Spleen (tissue), 11 donors: ENCODE data around the gene RNF224. TPM values are rescaled to one million over a fixed set of nuclear protein-coding genes. Genes with fewer than 3 reads are reported as not detected.
A peak's percentile ranks its signal among the peaks of the same experiment; 100 is the strongest.

ENCODE experiments used
- DNase-seq: peaks from one replicate; pipeline ENCODE4 v3.0.0-alpha.2; 2020
- H3K27ac ChIP-seq, 8 donors: fragments of 200-600 bp; sonication (generic) in 7 of 8; 1 replicate in 4 of 8; 2 replicates in 4 of 8; pipeline versions ENCODE4 v1.5.0 to v1.8.0; 2016 to 2021; ENCODE audit warnings: inconsistent platforms in 4 of 8, mild to moderate bottlenecking in 4 of 8, moderate library complexity in 1 of 8
- H3K27me3 ChIP-seq, 7 donors: fragments of 200-600 bp; sonication (generic) in 6 of 7; replicated peaks in 1 of 7; 1 replicate in 4 of 7; 2 replicates in 3 of 7; pipeline versions ENCODE4 v1.5.0 to v1.8.0; 2016 to 2021; ENCODE audit warnings: inconsistent platforms in 3 of 7, mild to moderate bottlenecking in 1 of 7
- H3K36me3 ChIP-seq, 6 donors: fragments of 200-600 bp; sonication (generic) in 5 of 6; 1 replicate in 4 of 6; 2 replicates in 2 of 6; pipeline versions ENCODE4 v1.5.0 to v1.8.0; 2016 to 2021; ENCODE audit warnings: inconsistent platforms in 2 of 6
- H3K4me1 ChIP-seq, 6 donors: fragments of 200-600 bp; sonication (generic) in 5 of 6; 1 replicate in 3 of 6; 2 replicates in 3 of 6; pipeline versions ENCODE4 v1.5.0 to v1.8.0; 2016 to 2021; ENCODE audit warnings: inconsistent platforms in 3 of 6
- H3K4me3 ChIP-seq, 8 donors: fragments of 200-600 bp; sonication (generic) in 7 of 8; 1 replicate in 4 of 8; 2 replicates in 4 of 8; pipeline versions ENCODE4 v1.5.0 to v1.8.0; 2016 to 2021; ENCODE audit warnings: inconsistent platforms in 4 of 8, mild to moderate bottlenecking in 4 of 8, moderate library complexity in 2 of 8
- H3K9me3 ChIP-seq, 8 donors: fragments of 200-600 bp; sonication (generic) in 7 of 8; 1 replicate in 4 of 8; 2 replicates in 4 of 8; pipeline versions ENCODE4 v1.5.0 to v1.8.0; 2016 to 2021; ENCODE audit warnings: inconsistent platforms in 4 of 8
- CTCF ChIP-seq, 11 experiments: fragments of 200-600 bp in 7 of 11; fragments of 450-650 bp in 4 of 11; sonication (generic) in 4 of 11; IDR thresholded peaks in 8 of 11; conservative IDR thresholded peaks in 3 of 11; 1 replicate in 7 of 11; 2 replicates in 4 of 11; pipeline versions ENCODE4 v1.4.0 to v1.8.0; 2016 to 2021; ENCODE audit warnings: antibody characterized with exemption in 11 of 11, inconsistent platforms in 4 of 11, mild to moderate bottlenecking in 1 of 11
- POLR2A ChIP-seq, 3 donors: fragments of 450-650 bp; IDR thresholded peaks; one replicate each; pipeline ENCODE4 v1.5.1; 2017; ENCODE audit warnings: antibody characterized with exemption in 3 of 3, mild to moderate bottlenecking in 1 of 3
- POLR2AphosphoS5 ChIP-seq, 3 donors: sonication (generic); formaldehyde crosslinking; IDR thresholded peaks; one replicate each; pipeline ENCODE4 v1.5.1; 2017; ENCODE audit warnings: antibody characterized with exemption in 3 of 3
- WGBS, 5 donors: extraction: QIAGEN DNeasy Blood & Tissue Kit in 3 of 5; methylation state at CpG; one replicate each; pipeline versions ENCODE4 v1.1.5 to v1.1.7; 2013 to 2018; 5-methylcytosine and 5-hydroxymethylcytosine counted together
- intact Hi-C: fragments of 100-400 bp; cut with DNase I; formaldehyde crosslinking; loops from one replicate; pipeline ENCODE4 v1.15.0; 2023; ENCODE audit warnings: low total_unique reads
- polyA plus RNA-seq, 3 donors: library from polyadenylated mRNA; stranded (reverse); fragments of 200-250 nt; gene quantifications; one replicate each; pipeline ENCODE4 v1.2.1, GENCODE V29; 2013
- total RNA-seq, 7 donors: library from RNA; depleted of rRNA in 3 of 7; stranded (reverse); fragments of >200 nt in 3 of 7; fragmentation: NEBNext Ultra II Directional in 4 of 7; extraction: Animal tissue kit (Norgen Biotek cat#: 25700) in 4 of 7; gene quantifications; one replicate each; pipeline versions ENCODE4 v1.1.0 to v1.2.1, GENCODE V29; 2016 to 2021
- donor health status: healthy with polysubstance abuse.
- donor health status: DM: no; HTN: no; CAD: no; lungs with moderate emphysema.
- donor health status: DM: no; HTN: no; CAD: no.
- donor health status: Bipolar disorder and iron deficiency.
- donor health status: healthy.
- donor health status: DM: no; HTN: no; CAD: no.
- donor health status: DM: yes; HTN: yes; CAD: no.

Gene RNF224
- total and polyA plus RNA-seq, 10 donors: not detected

DNA sequence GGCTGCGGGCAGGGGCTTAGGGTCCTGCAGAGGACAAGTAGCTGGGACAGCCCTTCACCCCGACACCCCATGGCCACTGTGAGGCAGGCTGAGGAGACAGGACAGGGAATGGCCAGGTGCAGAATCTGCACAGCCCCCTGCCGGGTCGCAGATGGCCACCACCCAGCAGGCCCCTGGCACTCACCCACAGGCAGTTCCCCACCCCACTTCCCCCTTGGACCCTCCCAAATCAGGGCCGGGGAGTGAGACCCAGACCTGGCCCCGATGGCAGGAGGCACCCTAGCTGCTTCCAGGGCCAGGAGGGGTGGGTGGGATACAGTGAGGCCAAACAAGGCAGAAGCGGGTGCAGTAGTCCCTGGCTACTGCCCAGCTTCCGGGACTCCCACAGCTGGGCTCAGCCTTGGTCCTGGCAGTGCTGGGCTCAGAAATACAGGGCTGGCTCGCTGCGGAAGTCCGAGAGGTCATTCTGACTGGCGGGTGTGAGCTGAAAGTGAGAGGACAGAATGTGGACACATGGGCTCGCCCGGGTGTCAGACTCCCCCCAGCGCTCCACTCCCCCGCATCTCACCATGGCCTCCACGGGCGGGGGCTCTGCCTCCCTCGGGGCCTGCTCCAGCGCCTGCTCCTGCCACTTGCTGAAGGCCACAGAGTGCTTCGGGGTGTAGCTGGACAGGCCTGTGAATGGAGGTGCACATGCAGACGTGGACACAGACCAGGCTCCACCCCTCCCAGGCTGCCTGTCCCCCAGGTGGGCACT, 35.4 kb upstream of the RNF224 start:
- intact Hi-C loops: no loop called here
- Histone ChIP-seq H3K4me1 (peaks cover 23 to 62% (median 34%) of the 10 kb centered on the region in 6 donors), H3K36me3 (peaks cover 0 to 37% (median 16%) of the 10 kb centered on the region in 6 donors), H3K27me3 (no peaks in the 10 kb centered on the region), H3K27ac (peak overlapping the region in 2 of 8 donors; percentile 7 to 97), H3K9me3 (no peaks in the 10 kb centered on the region), H3K4me3 (no peak overlapping the region)
- 86 to 93% (median 87%) methylated on average over 5 to 22 of the region's 22 CpGs for WGBS, 5 donors
- TF ChIP-seq POLR2AphosphoS5 (IDR thresholded peaks at IDR 0.05): peak in 1 of 3 donors; percentile 33
- no peak for TF ChIP-seq CTCF (IDR thresholded peaks at IDR 0.05 in 8 of 11, conservative IDR thresholded peaks at IDR 0.05 in 3 of 11)
- TF ChIP-seq POLR2A (IDR thresholded peaks at IDR 0.05): no peak
- DNase-seq: no peak

DNA sequence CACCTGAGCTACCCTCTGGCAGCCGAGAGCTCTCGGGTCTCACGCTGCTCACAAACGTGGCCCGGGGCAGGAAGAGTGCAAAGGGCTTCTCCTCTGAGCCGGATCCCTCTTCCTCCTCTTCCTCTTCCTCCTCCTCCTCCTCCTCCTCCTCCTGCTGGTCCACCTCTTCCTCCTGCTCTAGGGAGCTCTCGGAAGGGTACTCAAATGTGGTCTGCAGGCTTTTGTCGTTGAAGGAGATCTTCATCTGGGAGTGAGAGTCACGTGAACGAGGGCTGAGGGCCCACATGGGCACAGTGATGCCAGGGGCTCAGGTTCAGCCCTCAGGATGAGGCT, 34.9 kb upstream of the RNF224 start:
- Histone ChIP-seq H3K27ac (peak overlapping the region in 1 of 8 donors; percentile 97), H3K36me3 (peaks cover 0 to 32% (median 14%) of the 10 kb centered on the region in 6 donors), H3K9me3 (no peaks in the 10 kb centered on the region), H3K27me3 (no peaks in the 10 kb centered on the region), H3K4me1 (peaks cover 18 to 62% (median 32%) of the 10 kb centered on the region in 6 donors), H3K4me3 (no peak overlapping the region)
- DNase-seq: no peak
- 74 to 89% (median 79%) methylated on average over 10 of the region's 10 CpGs for WGBS, 5 donors
- intact Hi-C loops: no loop called here
- no peak for TF ChIP-seq POLR2A (IDR thresholded peaks at IDR 0.05)
- TF ChIP-seq CTCF (IDR thresholded peaks at IDR 0.05 in 8 of 11, conservative IDR thresholded peaks at IDR 0.05 in 3 of 11): no peak
- TF ChIP-seq POLR2AphosphoS5 (IDR thresholded peaks at IDR 0.05): no peak

GRCh38 chr9:137192859-137193258, 34.4 kb upstream of the RNF224 start:
- WGBS, 5 donors: 70 to 91% (median 87%) methylated on average over 2 of the region's 2 CpGs; no CpG with 5 or more reads in 1 of the 5 donors

More at GRCh38 chr9:137192859-137193258, 34.4 kb upstream of the RNF224 start:
- Histone ChIP-seq H3K4me1 (peaks cover 13 to 62% (median 31%) of the 10 kb centered on the region in 6 donors), H3K27ac (peak overlapping the region in 1 of 8 donors; percentile 97), H3K9me3 (no peaks in the 10 kb centered on the region), H3K4me3 (no peak overlapping the region), H3K36me3 (peaks cover 0 to 30% (median 14%) of the 10 kb centered on the region in 6 donors), H3K27me3 (no peaks in the 10 kb centered on the region)
- TF ChIP-seq CTCF (IDR thresholded peaks at IDR 0.05 in 8 of 11, conservative IDR thresholded peaks at IDR 0.05 in 3 of 11) (no peak), POLR2AphosphoS5 (IDR thresholded peaks at IDR 0.05) (no peak), POLR2A (IDR thresholded peaks at IDR 0.05) (no peak)
- intact Hi-C loops: no loop called here
- DNase-seq: no peak
